ENCODE data around the gene RPL10A.
"Not testable (repeated sequence)": the region's sequence is repeated elsewhere in the genome, so short reads cannot be mapped to it uniquely, and the experiment has no call there.

RPL10A gene

DNA sequence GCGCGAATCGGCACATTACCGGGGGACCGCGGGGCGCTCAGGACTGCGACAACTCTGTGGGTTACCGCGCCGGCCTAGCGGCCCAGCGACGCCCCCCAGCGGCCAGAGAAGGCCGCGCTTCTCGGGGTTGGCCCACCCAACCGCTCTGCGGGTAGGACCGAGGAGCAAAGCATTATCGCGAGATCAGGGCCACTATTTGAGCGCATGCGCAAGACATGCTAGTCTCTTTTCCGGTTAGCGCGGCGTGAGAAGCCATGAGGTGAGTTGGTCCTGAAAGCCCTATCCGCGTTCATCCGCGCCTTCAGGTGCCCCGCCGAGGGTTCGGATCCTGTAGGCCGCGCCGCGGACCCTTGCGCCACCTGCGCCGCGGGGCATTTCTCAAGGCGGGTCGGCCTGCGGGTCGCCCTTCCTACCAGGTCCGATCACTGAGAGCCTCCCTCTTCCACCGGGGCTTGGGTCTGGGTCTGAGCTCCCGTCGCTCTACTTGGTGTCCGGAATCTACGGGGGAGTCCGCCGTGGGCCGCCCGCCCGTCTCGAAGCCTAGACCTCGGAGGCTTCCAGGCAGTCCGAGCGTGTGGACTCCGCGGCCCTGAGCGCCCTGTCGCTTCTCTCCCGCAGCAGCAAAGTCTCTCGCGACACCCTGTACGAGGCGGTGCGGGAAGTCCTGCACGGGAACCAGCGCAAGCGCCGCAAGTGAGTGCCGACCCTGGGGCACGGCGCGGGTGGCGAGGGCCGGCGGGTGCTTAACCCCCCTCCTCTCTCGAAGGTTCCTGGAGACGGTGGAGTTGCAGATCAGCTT lies at the start of gene RPL10A:
Gene RPL10A, plus strand, starts transcription at position 221 of the 799 bp plus-strand sequence. Its CDS starts 34 bp downstream, at position 255.
- DNase-seq (ENCODE audit: low read depth in 2 of 2) = peak; percentile 92 to 93

DNA sequence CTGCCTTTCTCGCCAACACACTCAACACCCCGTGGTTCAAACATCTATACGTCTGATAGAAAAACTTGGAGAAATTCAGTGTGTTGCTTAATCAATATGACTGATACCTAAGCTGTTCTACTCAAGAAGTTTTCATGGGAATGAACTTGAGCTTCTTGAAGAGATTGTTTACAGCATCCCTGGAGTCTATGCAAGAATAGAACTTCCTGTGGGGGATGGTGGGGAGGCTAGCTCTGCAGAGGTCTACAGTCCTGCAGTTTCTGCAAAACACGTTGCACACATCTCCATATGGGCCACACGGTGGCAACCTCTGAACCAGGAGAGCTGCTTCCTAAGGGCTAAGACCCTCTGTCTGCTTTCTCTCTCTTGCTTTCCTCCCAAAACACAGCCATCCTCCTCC lies 48.8 kb upstream of the RPL10A start:
- DNase-seq (ENCODE audit: low read depth in 2 of 2) = no peak

DNA sequence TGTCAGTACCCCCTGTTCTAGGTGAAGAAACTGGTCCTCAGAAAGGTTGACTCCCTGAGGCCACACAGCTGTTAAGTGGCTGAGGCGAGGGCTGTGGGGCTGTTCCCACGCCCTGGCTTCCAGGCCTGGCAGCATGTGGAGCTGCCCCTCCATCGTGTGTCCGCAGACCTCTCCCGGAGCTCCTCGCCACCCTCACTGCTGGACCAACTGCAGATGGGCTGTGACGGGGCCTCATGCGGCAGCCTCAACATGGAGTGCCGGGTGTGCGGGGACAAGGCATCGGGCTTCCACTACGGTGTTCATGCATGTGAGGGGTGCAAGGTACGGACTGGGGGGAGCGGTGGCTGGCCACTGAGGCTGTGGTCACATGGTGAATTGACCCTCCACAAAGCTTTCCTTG lies 48.2 kb upstream of the RPL10A start:
- DNase-seq (ENCODE audit: low read depth in 2 of 2) = no peak

DNA sequence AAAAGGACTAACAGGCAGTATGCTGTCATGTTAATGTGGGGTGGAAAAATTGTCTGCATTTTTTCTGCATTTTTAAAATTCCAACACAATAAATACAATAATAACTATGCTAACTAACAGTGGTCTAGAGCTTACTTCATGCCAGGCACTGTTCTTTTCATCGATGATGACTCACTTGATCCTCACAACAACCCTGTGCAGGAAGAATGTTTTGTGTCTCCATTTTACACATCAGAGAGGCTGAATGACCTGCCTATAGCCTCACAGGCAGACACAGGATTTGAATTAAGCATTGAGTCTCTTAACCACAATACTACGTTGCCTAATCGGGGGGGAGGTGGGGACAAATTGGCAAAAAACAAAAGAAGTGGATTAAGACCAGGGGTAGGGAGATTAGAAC lies 42.9 kb upstream of the RPL10A start:
- no peak for DNase-seq (ENCODE audit: low read depth in 2 of 2)

DNA sequence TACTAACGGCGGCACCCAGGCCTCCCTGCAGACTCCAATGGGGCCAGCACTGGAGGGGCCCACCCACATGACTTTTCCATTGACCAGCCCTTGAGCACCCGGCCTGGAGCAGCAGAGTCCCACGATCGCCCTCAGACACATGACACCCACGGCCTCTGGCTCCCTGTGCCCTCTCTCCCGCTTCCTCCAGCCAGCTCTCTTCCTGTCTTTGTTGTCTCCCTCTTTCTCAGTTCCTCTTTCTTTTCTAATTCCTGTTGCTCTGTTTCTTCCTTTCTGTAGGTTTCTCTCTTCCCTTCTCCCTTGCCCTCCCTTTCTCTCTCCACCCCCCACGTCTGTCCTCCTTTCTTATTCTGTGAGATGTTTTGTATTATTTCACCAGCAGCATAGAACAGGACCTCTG lies 42.1 kb upstream of the RPL10A start:
- no peak for DNase-seq (ENCODE audit: low read depth in 2 of 2)

DNA sequence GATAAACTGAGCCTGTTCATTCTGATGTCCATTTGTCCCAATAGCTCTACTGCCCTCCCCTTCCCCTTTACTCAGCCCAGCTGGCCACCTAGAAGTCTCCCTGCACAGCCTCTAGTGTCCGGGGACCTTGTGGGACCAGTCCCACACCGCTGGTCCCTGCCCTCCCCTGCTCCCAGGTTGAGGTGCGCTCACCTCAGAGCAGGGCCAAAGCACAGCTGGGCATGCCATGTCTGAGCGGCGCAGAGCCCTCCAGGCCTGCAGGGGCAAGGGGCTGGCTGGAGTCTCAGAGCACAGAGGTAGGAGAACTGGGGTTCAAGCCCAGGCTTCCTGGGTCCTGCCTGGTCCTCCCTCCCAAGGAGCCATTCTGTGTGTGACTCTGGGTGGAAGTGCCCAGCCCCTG lies 40.8 kb upstream of the RPL10A start:
- DNase-seq (ENCODE audit: low read depth in 2 of 2) = no peak

DNA sequence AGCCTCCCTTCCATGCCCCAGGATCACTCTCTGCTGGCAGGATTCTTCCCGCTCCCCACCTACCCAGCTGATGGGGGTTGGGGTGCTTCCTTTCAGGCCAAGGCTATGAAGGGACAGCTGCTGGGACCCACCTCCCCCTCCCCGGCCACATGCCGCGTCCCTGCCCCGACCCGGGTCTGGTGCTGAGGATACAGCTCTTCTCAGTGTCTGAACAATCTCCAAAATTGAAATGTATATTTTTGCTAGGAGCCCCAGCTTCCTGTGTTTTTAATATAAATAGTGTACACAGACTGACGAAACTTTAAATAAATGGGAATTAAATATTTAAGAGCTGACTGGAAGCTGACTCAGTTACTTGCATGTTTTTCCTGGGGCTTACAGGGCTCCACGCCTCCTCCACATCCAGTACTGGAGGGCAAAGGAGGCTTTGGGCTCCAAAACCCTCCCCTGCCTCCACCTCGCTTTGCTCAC lies 40.3 kb upstream of the RPL10A start:
- no peak for DNase-seq (ENCODE audit: low read depth in 2 of 2)

DNA sequence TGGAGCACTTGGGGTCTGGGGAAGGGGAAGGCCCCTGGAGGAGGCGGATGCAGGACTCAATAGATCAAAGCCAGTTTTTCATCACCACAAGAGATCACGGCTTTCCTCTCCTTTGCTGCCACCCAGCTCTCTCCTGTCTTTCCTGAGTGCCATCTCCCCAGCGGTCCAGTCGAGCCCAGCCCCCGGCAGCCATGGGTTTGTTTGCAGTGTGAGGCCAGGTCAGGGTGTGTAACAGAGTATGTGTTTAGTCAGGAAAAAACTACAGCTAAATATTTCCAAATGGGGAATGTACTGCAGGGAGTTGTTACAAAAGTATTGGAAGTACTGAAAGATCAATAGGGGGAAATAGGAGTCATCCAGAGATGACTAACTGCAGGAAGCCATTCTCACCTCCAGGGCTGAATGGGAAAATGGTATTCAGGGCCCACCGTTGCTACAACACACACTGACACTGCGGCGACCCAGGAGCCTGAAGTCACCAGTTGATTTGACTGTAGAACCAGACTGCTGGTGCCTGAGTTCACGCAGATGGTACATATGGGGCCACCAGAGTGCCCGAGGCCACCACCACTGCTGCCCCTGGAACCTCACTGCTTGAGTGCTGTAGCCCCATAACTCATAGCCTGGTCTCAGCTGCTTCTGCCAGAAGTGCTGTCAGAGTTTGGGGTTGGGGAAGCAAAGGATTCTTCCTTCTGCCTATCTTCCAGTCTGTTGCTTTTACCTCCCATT lies 39.6 kb upstream of the RPL10A start:
- DNase-seq (ENCODE audit: low read depth in 2 of 2) = no peak

DNA sequence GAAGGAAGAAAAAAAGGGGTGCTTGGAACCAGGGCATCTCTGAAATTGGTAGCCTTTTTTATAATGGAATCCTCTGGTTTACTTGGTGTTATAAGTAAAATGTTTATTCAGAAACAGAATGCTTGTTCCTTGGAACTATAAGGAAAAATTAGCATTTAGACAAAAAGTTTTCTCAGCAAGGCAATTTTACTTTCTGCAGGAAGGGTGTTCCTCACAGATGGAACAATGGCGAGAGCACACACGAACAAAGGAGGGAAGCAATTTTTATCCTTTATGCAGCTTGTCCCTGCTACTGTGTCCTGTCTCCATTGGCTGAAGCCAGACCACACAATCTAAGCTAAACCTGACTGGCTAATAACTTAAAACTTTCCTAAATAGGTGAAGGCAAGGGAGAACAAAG lies 38.7 kb upstream of the RPL10A start:
- no peak for DNase-seq (ENCODE audit: low read depth in 2 of 2)

DNA sequence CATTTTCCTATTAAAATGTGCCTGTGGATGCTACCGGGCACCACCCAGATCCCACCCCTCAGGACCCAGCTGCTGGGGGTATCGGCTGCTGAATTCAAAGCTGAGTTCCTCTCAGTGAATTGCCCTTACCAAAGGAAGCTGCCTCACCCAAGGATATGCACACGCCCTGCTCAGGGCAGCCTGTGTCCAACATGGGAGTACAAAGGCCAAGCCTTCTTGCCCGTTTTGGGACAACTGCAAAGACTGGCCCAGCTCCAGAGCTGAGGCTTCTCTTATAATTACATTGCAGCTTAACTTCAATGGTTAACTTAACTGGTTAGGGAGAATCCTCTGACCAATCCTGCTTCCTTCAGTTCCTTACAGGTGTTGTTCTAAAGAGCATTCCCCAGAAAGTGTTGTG lies 35.9 kb upstream of the RPL10A start:
- no peak for DNase-seq (ENCODE audit: low read depth in 2 of 2)

DNA sequence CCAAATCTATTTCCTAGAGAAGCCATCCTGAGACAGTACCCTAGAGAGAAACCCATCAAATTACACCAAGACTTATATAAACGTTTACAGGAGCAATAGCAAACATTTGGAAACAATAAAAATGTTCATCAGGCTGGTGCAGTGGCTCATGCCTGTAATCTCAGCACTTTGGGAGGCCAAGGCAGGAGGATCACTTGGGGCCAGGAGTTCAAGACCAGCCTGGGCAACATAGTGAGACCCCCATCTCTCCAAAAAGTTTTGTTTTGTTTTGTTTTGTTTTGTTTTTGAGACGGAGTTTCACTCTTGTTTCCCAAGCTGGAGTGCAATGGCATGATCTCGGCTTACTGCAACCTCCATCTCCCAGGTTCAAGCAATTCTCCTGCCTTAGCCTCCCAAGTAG lies 35.5 kb upstream of the RPL10A start:
- not testable (repeated sequence) for DNase-seq (ENCODE audit: low read depth in 2 of 2)

DNA sequence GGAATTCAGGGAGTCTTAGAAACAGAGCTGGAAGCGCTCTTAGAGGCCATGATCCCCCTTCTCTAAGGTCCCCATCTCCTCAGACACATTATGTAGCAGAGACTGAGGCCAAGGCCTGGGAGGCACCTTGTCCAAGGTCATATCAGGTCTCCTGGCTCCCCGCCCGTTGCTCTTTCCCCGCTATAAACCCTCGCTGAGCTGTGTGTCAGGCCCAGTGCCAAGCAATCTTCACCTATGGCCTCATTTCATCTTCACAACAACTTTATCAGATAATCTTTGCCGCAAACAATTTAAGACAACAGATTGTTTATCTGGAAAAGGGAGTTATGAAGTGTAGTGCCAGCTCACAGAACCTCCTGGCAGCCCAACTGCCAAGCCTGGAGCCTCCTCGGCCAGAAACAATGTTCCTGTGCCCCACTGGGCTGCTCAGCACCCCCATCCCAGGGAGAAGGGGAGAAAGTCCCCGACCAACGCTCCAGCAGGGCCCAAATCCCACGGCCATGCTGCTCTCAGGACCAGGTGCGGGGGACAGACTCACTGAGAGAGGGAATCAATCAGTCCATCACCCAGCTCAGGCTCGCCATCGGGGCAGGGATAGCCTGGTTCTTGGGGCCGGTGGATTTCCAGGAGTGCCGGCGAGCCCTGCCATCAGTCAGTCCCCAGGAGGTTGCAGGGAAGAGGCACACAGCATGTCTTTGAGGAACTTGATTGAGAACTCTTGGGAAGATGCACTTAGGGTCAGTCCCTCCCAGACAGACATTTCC lies 32.9 kb upstream of the RPL10A start:
- no peak for DNase-seq (ENCODE audit: low read depth in 2 of 2)

DNA sequence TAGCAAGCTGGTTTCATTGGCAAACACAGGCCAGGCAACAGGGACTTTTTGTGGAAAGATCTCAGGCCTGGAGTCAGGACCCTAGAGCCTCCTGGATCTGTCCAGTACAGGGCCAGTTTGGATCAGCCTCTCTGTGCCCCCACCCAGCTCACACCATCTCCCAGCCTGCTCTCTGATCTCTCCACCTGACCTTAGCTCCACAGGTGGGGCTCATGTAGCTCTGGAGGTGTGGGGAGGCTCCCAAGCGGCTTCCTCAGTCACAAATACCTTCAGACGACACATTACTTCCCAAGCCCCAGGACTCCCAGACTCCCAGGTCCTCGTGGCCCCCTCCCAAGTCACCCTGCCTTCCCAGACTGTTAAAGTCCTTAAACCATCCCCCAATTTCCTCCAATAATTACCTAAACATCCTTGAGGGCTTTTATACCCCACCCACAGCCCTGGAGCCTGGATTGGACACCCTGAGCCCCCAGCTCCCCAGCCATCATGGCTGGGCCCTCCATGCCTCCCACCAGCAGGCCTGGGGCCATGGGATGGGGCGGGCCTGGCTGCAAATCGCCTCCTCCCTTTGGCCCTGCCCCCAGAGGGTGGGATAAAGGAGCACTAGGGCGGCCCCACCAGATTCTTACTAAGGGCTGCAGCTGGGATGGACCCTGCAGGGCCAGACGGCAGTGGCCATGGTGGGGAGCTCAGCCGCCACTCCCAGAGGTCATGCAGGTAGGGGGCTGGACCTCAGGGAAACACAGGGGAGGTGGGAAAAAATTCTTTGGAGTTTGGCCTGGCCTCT lies 31.9 kb upstream of the RPL10A start:
- DNase-seq (ENCODE audit: low read depth in 2 of 2) = no peak

DNA sequence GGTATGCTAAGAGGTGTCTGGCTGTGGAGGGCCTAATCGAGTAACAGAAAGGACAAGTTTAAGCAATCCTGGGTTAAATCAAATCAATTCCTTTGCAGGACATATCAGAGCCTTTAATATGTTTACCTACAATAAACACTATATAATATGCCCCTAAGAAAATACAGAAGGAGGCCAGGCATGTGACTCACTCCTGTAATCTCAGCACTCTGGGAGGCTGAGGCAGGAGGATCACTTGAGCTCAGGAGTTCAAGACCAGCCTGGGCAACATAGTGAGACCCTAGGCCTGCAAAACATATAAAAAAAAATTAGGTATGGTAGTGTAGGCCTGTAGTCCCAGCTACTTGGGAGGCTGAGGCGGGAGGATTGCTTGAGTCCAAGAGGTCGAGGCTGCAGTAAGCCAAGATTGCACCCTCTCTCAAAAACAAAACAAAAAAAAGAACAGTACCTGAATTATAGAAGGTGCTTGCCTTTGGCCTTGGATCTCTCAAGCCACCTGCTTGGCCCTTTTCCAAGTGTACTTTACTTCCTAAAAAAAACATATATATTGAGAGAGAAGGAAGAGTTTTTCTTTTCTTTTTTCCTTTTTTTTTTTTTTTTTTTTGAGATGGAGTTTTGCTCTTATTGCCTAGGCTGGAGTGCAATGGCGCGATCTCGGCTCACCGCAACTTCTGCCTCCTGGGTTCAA lies 29.7 kb upstream of the RPL10A start:
- not testable (repeated sequence) for DNase-seq (ENCODE audit: low read depth in 2 of 2)

DNA sequence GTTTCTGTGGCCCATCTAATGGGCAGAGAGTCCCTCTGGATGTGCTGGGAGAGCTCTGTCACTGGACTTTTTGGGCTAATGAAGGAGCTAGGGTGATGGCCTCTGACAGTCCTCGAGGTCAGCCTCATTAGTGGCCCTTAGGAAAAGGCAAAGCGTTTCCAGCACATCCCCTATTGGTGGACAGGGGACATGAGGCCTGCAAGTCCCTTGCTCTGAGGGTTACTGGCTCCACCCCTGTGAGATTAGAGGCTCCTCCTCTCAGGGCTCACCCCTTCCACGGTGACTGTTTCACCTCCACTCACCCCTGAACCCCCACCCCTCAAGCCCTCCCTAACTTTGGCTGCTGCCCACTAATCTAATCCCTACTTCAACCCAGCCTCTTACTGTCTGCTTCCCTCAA lies 28.9 kb upstream of the RPL10A start:
- DNase-seq (ENCODE audit: low read depth in 2 of 2) = no peak

DNA sequence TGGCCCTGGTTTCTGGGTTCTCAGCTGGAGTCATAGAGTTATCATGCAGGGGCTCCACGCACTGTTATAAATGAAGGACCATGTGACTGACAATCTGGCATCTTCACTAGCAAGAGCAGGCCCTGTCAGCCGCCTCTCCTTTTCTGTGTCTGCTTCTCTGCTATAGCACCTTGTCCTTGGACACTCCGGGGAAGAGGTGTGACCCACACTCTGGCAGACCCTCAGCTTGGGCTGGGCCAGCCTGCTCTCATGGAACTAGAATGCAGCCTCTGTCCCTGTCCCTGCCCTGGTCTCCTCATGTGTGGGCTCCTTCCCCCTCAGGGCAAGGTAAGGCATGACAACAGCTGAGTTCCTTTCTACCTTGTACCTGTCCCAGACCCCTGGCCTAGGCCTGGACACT lies 27.0 kb upstream of the RPL10A start:
- no peak for DNase-seq (ENCODE audit: low read depth in 2 of 2)

DNA sequence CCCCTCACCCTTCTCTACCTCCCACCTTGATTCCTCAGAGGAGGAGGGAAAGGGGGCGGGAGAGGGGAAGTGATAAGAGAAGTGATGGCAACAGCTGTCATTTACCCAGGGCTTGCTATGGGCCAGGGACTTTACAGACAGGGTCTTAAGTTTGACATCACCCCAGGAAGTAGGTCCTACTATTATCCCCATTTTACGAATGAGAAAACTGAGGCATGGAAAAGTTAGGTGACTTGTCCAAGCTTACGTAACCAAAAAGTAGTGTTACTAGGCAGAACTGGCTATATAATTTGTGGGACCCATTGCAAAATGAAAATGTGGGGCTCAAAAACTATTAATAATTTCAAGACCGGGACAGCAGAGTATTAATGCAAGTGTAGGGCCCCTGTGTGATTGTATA lies 26.6 kb upstream of the RPL10A start:
- no peak for DNase-seq (ENCODE audit: low read depth in 2 of 2)

DNA sequence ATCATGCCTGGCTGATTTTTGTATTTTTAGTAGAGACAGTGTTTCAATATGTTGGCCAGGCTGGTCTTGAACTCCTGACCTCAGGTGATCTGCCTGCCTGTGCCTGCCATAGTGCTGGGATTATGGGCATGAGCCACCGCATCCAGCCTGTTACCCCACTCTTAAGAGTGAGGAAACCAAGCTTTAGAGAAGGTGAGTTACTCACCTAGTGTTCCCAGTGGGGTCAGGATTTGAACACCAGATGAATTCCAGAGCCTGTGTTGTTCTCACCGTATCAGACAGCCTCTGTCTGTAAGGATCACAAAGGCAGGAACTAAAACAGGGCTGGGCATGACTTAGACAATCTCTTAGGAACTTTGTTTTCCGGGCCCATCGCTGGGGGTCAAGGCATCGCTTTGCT lies 25.5 kb upstream of the RPL10A start:
- no peak for DNase-seq (ENCODE audit: low read depth in 2 of 2)

DNA sequence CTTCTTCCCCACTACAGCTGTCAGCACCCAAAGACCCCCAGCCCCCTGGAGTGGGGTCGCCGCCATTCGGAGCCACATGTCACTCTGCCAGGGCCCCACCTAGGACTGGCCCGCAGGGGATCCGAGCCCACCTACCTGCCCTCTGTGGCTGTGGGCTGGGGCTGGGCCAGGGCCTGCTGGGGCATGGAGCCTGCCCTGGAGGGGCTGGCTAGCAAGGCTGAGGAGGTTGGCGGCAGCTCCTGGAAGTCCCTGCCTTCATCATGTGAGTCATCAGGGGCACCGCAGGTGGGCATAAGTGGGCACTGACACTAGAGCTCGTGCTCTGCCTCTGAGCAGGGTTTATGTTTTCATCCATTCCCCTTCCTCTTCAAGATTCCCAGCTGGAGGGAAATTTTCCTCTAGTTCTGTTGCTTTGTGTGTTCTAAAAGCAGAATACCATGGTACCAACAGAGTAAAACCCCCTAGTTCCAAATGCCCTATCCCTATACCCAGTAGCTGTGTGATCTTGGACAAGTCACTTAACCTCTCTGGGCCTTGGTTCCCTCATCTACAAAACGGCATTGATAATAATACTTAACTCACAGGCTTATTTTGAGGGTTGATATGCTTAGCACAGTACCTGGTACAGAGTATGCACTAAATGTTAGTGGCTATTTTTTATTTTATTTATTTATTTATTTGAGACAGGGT lies 24.7 kb upstream of the RPL10A start:
- no peak for DNase-seq (ENCODE audit: low read depth in 2 of 2)

DNA sequence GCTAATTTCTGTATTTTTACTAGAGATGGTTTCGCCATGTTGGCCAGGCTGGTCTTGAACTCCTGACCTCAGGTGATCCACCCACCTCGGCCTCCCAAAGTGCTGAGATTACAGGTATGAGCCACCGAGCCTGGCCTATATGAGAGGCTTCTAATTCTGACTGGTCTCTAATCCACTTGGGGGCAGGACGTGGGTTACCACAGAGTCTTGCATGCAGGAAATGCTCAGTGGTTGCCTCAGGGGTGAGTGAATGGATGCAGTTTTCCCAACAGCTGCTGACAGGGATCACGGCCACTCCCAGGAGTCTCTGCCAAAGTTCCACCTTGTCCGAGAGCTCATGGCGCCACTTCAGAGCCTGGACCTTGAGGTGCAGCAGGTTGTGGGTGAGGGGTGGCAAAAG lies 22.5 kb upstream of the RPL10A start:
- no peak for DNase-seq (ENCODE audit: low read depth in 2 of 2)

All from stimulated activated CD8-positive, alpha-beta memory T cell treated with anti-CD3 and anti-CD28 coated beads, Interleukin-15, amount 100 ng/mL, for 48 hours (primary cell).